GM19035 (cell line): Measurements from ENCODE around the gene BICD2.
A peak's percentile ranks its signal among the peaks of the same experiment; 100 is the strongest.
"Not testable (repeated sequence)": the region's sequence is repeated elsewhere in the genome, so short reads cannot be mapped to it uniquely, and the experiment has no call there.

Source experiments
- ATAC-seq: cut with Tn5 transposase; IDR thresholded peaks from one replicate; pipeline ENCODE4 v1.9.1; 2021; ENCODE audit not compliant: unreplicated experiment

The BICD2 gene

DNA sequence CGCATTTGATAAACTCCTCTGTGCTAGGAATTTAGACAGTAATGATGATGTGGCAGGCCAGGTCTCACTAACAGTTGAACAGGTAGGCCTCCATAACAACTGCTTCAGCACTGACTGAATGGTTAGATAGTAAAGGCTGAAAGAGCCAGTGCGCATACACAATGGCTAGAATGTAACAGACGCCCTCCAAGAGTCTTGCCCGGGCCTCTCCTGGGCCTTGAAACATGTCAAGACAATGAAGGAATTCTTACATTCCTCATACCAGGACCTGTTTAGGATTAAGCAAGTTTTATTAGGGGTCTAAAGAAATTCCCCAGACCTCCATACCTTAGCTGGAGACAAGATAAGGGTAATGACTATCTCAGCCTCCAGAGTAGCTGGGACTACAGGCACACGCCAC lies 6.7 kb upstream of the BICD2 start:
- no peak for ATAC-seq

DNA sequence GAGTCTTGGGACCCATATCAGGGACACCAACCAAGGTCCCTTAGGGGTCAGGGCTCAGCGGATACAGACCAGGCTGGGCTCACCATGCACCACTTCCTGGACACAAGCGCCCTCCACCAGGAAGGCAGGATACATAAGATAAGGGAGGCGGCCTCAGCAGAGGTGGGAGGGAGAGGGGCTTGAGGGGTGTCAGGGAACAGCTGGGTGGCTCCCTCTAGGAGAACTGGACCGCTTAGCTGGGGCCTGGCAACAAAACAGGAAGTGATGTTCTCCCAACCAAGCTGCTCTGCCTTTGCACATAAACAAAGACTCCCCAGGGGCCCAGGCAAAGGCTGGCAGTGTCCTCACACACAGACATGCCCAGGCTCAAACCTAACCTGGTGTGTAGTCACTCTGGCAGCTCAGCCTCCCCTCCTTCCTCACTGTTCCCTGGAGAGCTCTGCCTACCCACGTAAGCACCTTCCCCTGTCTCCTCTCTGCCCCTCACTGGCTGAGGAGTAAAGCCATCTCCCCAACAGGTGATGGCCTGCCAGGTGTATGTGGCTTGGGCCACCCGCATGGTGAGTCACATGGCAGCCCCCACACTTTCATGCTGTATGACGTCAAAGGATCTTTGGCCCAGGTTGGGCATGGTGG lies 5.8 kb upstream of the BICD2 start:
- ATAC-seq, result no peak

DNA sequence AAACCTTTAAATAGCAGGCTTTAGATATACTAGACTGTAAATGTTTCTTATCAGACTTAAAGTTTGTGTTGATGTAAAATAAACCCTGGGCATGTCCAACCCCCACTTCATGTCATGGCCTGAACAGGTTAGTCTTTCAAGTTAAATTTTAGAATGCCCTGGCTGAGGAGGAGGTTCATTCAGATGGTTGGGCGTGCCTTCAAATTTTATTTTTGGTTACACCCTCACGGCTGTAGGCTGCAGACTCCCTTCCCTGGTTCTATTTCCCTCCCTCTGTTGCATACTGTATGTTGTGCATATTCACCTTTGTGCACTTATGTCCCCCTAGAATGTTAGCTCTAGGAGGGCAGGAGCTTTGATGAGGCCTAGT lies 5.3 kb upstream of the BICD2 start:
- no peak for ATAC-seq

- no peak for ATAC-seq
Measured at GRCh38 chr9:92769286-92769685, 4.7 kb upstream of the BICD2 start.

GRCh38 chr9:92768816-92769215 lies 4.2 kb upstream of the BICD2 start:
- ATAC-seq, result not testable (repeated sequence)

DNA sequence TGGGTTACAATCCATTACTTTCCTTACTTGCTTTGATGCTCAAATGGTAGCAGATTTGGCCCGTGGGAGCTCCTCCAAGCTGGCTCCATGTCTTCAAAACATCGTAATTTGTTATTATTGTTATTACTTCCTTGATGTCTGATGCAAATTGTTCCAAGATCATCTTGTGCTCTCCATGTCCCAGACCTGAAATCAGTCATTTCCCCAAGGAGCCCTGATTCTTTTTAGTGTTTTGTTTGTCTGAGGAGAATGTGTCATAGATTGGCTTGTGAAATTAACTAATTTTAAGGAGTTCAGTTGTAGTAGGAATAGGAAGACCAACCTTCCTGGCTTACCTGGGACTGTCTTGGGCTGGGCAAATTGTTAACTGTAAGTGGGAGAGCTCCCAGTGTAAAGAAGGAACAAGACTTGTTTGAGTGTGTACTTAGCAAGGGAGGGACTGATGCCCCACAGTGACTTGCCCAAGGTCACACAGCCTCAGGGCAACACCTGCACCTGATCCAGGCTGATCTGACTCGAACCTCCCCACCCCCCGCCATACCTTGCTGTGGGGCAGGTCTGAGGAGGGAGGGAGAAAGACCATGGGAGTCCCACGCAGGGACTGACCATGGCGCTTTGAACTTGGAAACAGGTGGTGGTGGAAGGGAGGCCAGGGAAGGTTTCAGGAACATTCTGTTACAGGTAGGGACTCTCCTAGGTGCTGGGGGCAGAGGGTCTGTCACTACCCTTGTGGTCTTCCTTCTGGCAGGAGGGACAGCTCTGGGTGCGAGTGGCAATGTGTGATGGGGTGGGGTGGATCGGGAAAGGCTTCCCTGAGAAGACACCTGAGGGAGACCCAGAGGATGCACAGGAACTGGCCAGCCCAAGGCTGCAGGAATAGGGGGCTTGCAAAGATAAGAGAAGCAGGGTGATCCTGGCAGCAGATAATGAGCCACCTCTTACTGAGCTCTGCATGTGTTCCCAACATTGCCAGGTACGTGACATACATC lies 2.7 kb upstream of the BICD2 start:
- ATAC-seq, result no peak

DNA sequence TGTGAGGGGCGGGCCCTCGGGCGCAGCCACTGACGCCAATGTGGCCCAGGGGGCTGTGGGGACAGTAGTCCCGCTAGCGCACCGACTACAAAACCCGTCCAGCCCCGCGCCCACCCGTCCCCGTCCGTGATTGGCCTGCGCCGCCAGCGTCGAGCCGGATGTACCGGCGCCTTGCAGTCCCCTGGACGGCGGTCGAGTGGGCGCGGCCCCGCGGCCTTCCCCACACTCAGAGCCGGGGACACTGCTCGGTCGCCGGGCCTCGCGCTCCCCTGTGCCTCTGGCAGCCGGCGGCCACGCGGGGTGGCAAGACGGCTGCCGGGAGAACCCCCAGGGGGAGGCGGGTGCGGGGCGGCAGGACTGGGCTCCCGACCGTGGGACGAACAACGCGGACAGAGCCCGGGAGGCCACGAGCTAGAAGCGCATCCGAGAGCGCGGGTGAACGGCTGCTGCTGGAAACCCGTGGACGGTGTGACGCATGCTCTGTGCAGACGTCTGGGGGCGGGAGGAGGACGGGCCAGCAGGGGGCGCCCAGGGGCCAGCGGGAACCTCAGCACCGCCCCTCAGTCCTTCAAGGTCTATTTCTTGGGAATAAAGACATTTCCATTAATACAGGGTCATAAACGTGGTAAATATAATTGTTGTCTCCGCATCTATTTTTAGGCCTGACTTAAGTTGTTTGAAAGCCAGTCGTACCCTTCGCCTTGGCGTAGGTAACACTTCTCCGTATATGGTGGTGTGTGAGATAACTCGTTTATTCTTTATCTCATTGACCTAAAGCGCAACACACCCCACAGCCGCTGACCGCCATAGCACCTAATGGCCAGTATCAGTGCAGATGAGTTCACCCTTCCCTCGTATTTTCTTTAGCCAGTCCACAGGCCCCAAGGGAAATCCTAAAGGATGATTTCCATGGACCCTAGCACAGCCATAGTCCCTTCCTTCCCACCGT lies 629 bp upstream of the BICD2 start:
- ATAC-seq, result peak; percentile 56

- peak; percentile 3 for ATAC-seq
Measured at GRCh38 chr9:92763721-92764380, 782 bp downstream of the BICD2 start.

- ATAC-seq, result no peak
Measured at GRCh38 chr9:92762781-92763708, 1.6 kb downstream of the BICD2 start.

DNA sequence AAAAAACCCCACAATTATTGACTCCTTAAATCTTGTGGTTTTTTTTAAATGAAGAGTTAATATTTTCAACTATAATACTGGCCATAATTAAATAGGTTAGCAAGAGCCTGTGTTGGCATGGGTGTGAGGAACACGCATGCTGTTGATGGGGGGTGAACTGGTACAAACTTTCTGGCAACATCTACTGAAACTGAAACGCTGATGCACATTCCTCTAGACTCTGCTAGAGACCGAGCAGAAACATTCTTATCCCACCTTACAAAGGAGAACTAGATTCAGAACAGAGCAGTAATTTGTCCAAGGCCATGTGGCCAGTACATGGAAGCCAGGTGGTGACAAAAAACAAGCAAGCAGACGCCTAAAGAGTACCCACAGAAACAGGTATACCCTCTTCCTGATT lies 2.4 kb downstream of the BICD2 start:
- ATAC-seq, result no peak

DNA sequence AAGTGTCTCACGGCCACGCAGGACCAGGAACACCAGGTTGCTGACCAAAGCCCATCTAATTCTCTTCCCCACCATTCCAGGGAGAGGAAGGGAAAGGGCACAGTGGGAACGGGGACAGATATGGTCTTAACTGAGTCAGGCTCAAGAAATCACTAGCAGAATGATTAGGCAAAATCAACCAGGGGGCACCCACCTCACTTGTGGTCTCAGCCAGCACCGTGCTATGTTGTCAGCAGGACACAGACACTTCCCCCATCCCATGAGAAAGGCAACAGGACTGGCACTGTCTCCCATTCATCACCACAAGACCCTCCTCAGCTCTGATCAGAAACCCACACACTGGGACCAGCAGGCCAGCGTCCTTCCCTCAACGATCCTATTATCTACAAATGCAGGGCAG lies 2.9 kb downstream of the BICD2 start:
- ATAC-seq, result no peak

- ATAC-seq, result no peak
Measured at GRCh38 chr9:92760494-92760893, 4.1 kb downstream of the BICD2 start.

- no peak for ATAC-seq
Measured at GRCh38 chr9:92760070-92760469, 4.6 kb downstream of the BICD2 start.

GRCh38 chr9:92759446-92759845 lies 5.2 kb downstream of the BICD2 start:
- ATAC-seq, result no peak

GRCh38 chr9:92756792-92757191 lies 7.8 kb downstream of the BICD2 start:
- no peak for ATAC-seq

- no peak for ATAC-seq
Measured at GRCh38 chr9:92754091-92754745, 10.4 kb downstream of the BICD2 start.

GRCh38 chr9:92752812-92753404 lies 11.7 kb downstream of the BICD2 start:
- ATAC-seq, result no peak

- no peak for ATAC-seq
Measured at GRCh38 chr9:92749934-92750315, 14.7 kb downstream of the BICD2 start.
